ENCODE data around the gene TFF3. TPM values are rescaled to one million over a fixed set of nuclear protein-coding genes. Genes with fewer than 3 reads are reported as not detected.

The TFF3 gene
- total RNA-seq, 2 experiments from 2014 or later: not detected

- BruUV-seq (replicated peaks): no TSS peak
- TF ChIP-seq CTCF (conservative IDR thresholded peaks at IDR 0.05; ENCODE audit: low read length) (no peak), EZH2phosphoT487 (IDR thresholded peaks at IDR 0.05; ENCODE audit: borderline replicate concordance, low read depth, low read length) (no peak)
- peaks cover 22% of the 10 kb centered on the region for H3K4me1 ChIP-seq (ENCODE audit: insufficient read depth, low read length, poor library complexity, severe bottlenecking)
- CTCF ChIA-PET (ENCODE audit: unreplicated experiment): no interaction called here
- no peaks in the 10 kb centered on the region for H3K79me2 ChIP-seq (ENCODE audit: insufficient read depth, low read depth, low read length)
- no peak overlapping the region for H3K4me3 ChIP-seq (ENCODE audit: low read depth, low read length, poor library complexity, severe bottlenecking)
- POLR2A ChIA-PET: interaction anchor here (0.5 kb wide), 1 partner anchor 191 kb away, joined by 3 read pairs; no protein-coding TSS in a partner anchor
- no peak overlapping the region for H2AFZ ChIP-seq (ENCODE audit: low read length)
- no peak for DNase-seq (ENCODE audit: low spot score)
- H3K4me2 ChIP-seq (ENCODE audit: low read length): no peak overlapping the region
- H3K27ac ChIP-seq (ENCODE audit: low read depth, low read length, poor library complexity, severe bottlenecking): no peak overlapping the region
- H3K9me3 ChIP-seq (ENCODE audit: low read length): 0 out of 2 replicates have a peak, but pooled peaks cover 8% of the 10 kb centered on the region
- no peaks in the 10 kb centered on the region for H3K36me3 ChIP-seq (ENCODE audit: insufficient read depth, low read length)
- H4K20me1 ChIP-seq (ENCODE audit: insufficient read depth, low read length): no peaks in the 10 kb centered on the region
- no peaks in the 10 kb centered on the region for H3K9me2 ChIP-seq (ENCODE audit: insufficient read depth, low read length)
- intact Hi-C loops (cut with micrococcal nuclease; ENCODE audit: unreplicated experiment): loop anchor here (10.0 kb wide), 1 partner anchor 94 kb away; no protein-coding TSS in a partner anchor
Observed at GRCh38 chr21:42361286-42361685, 46.1 kb upstream of the TFF3 start.

- Histone ChIP-seq H4K20me1 (ENCODE audit: insufficient read depth, low read length) (no peaks in the 10 kb centered on the region), H3K27ac (ENCODE audit: low read depth, low read length, poor library complexity, severe bottlenecking) (no peak overlapping the region), H3K79me2 (ENCODE audit: insufficient read depth, low read depth, low read length) (no peaks in the 10 kb centered on the region), H3K9me3 (ENCODE audit: low read length) (0 out of 2 replicates have a peak, but pooled peaks cover 8% of the 10 kb centered on the region), H3K4me2 (ENCODE audit: low read length) (no peak overlapping the region), H3K36me3 (ENCODE audit: insufficient read depth, low read length) (no peaks in the 10 kb centered on the region), H3K4me3 (ENCODE audit: low read depth, low read length, poor library complexity, severe bottlenecking) (no peak overlapping the region), H3K9me2 (ENCODE audit: insufficient read depth, low read length) (no peaks in the 10 kb centered on the region), H2AFZ (ENCODE audit: low read length) (no peak overlapping the region), H3K4me1 (ENCODE audit: insufficient read depth, low read length, poor library complexity, severe bottlenecking) (peaks cover 15% of the 10 kb centered on the region)
- peak; percentile 58 for TF ChIP-seq CTCF (conservative IDR thresholded peaks at IDR 0.05; ENCODE audit: low read length)
- TF ChIP-seq EZH2phosphoT487 (IDR thresholded peaks at IDR 0.05; ENCODE audit: borderline replicate concordance, low read depth, low read length): no peak
- ChIA-PET CTCF (ENCODE audit: unreplicated experiment) (interaction anchor here (0.5 to 0.7 kb wide), 2 partner anchors 49 to 84 kb away, joined by 3 read pairs; no protein-coding TSS in a partner anchor), POLR2A (no interaction called here)
- no TSS peak for BruUV-seq (replicated peaks)
- DNase-seq (ENCODE audit: low spot score): peak; percentile 26
- intact Hi-C loops (cut with micrococcal nuclease; ENCODE audit: unreplicated experiment): loop anchor here (10.0 kb wide), 1 partner anchor 94 kb away; no protein-coding TSS in a partner anchor
Observed at GRCh38 chr21:42360317-42360716, 45.1 kb upstream of the TFF3 start.

- Histone ChIP-seq H3K27ac (ENCODE audit: low read depth, low read length, poor library complexity, severe bottlenecking) (no peak overlapping the region), H4K20me1 (ENCODE audit: insufficient read depth, low read length) (no peaks in the 10 kb centered on the region), H2AFZ (ENCODE audit: low read length) (no peak overlapping the region), H3K9me2 (ENCODE audit: insufficient read depth, low read length) (no peaks in the 10 kb centered on the region), H3K36me3 (ENCODE audit: insufficient read depth, low read length) (no peaks in the 10 kb centered on the region), H3K9me3 (ENCODE audit: low read length) (peaks cover 12% of the 10 kb centered on the region; the same call in 1 of the 2 replicates), H3K79me2 (ENCODE audit: insufficient read depth, low read depth, low read length) (no peaks in the 10 kb centered on the region), H3K4me3 (ENCODE audit: low read depth, low read length, poor library complexity, severe bottlenecking) (no peak overlapping the region), H3K4me1 (ENCODE audit: insufficient read depth, low read length, poor library complexity, severe bottlenecking) (peaks cover 15% of the 10 kb centered on the region), H3K4me2 (ENCODE audit: low read length) (no peak overlapping the region)
- ChIA-PET CTCF (ENCODE audit: unreplicated experiment) (no interaction called here), POLR2A (no interaction called here)
- TF ChIP-seq CTCF (conservative IDR thresholded peaks at IDR 0.05; ENCODE audit: low read length): no peak
- no peak for TF ChIP-seq EZH2phosphoT487 (IDR thresholded peaks at IDR 0.05; ENCODE audit: borderline replicate concordance, low read depth, low read length)
- intact Hi-C loops (cut with micrococcal nuclease; ENCODE audit: unreplicated experiment): no loop called here
- BruUV-seq (replicated peaks): no TSS peak
- no peak for DNase-seq (ENCODE audit: low spot score)
Observed at GRCh38 chr21:42358937-42359336, 43.7 kb upstream of the TFF3 start.
